GM08714 (cell line): ENCODE measurements around the gene KRT8.
"Not testable (repeated sequence)": the region's sequence is repeated elsewhere in the genome, so short reads cannot be mapped to it uniquely, and the experiment has no call there.

ENCODE experiments used
- H3K4me3 ChIP-seq: fragments of 200-500 bp; sonication (Bioruptor generic); 2 replicates; pipeline ENCODE4 v1.5.1; 2014; ENCODE audit warnings: mild to moderate bottlenecking, low read length, inconsistent platforms
- ZNF274 ChIP-seq: IDR thresholded peaks from 2 replicates; pipeline ENCODE4 v1.6.1; 2012; ENCODE audit warnings: mild to moderate bottlenecking, low read depth, low read length

The KRT8 gene

DNA sequence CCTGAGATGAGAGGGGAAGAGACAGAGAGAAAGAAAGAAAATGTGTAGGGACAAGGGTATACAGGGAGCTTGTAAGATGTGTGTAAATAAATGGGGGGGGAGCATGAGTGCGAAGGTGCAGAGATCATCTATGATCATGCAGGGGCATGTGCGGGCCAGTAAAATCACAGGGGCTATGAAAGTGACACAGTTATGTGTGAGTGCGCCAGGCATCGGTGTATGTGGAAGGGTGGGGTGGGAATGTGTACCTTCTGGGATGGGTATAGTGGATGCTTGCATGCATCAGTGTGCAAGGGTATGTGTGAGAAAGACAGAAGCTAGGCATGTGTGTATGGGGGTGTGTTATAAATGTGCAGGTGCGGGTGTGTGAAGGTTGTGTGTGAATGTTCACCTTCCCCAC lies 37.7 kb downstream of the KRT8 start:
- H3K4me3 ChIP-seq = no peak overlapping the region
- no peak for TF ChIP-seq ZNF274

DNA sequence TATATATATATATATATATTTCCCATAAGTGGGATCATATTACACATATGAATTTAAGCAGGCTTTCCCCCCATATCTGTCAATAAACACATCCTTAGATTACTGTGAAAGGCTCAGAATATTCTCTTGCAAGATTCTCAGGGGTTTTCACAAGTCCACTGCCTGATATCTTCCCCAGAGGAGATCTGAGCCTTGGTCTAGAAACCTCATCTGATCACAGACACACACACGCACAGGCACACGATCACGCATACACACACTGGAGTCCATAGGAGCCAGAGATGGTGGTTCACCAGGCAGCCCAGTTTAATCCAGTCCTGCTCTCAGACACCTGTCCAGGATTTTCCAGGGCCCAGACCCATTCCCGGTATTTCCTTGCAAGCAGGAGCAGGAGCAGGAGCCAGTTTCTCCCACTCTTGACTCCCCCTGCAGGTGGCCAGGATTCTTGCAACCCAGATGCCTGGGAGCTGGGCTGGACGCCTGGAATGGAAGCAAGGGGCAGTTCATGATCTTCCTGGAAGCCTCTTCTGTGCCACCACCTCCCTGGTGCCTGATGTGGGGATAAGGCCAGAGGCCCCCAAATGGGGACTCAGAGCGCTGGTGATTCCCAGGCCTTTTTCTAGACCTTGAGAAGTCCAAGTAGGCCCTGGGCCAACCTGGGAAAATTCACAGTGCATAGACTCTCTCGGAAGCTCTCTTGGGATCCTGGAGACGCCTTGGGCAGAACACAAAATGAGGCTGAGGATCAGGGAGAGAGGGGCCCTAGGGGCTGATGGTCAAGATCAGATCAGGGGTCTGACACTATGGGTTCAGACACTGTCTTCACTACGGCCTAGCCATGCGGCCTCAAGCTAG lies 39.6 kb downstream of the KRT8 start:
- TF ChIP-seq ZNF274 = no peak

DNA sequence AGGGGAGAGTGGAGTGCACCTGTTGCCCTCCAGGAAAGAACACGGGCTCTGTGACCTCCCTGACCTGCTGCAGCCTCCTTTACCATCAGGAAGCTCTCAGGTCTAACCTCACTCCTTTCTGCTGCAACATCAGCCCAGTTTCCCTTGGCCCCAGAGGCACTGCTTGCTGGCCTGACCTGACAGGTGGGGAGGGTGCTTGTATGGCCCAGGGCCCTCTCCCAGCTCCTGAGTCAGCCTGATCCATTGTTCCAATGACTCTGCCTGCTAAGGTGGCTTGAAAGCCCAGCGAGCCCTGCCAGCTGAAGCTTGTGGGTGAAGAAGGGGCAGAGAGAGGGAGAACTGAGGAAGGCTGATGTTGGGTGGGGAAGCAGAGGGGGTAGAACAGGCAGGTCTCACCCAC lies 42.9 kb downstream of the KRT8 start:
- H3K4me3 ChIP-seq = no peak overlapping the region
- TF ChIP-seq ZNF274 = no peak

More for the DNA sequence above, 39.6 kb downstream of the KRT8 start:
- no peak overlapping the region for H3K4me3 ChIP-seq

DNA sequence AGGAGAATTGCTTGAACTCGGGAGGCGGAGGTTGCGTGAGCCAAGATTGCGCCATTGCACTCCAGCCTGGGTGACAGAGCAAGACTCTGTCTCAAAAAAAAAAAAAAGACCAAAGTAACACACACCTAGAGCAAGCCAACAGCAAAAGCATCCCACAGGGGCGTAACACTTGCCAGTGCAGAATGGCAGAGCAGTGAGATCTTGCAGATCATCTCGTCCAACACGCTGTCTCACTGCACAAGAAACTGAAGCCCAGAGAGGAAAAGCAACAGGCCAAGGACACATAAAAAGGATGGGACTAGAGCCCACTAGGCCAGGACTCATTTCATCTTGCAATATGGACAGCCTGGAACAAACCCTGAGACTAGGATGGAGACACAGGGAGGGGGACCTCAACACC lies 43.4 kb downstream of the KRT8 start:
- TF ChIP-seq ZNF274 = no peak
- H3K4me3 ChIP-seq = no peak overlapping the region

DNA sequence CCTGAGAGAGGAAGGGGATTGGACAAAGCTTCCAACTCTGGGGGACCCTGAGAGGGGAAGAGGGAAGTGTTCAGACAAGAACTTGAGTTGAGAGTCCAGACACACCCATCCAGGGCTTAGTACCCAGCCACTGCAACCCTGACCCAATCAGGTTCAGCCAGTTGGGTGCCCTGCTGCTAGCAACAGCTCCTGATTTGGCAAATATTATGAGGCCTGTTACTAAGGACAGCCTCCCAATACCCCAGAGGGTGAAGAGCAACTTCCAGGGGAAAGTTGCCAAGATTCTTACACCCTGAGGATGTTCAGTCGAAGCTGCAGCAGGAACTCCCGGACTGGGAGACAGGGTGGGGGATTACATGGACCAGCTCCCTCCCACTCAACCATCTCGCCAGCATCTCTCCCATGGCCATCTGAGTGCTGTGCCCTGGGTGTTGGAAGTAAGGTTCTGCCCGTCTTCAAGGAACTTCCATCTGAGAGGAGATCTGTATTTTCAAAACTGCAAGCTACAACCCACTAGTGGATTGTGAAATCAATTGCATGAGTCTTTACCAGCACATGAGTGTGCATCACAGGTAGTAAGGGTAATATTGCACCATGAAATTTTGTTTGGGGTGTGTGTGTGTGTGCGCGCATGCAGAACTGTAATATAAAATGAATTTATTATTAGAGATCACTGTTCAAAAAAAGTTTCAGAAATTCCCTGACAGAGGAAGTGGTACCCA lies 44.6 kb downstream of the KRT8 start:
- TF ChIP-seq ZNF274 = no peak
- no peak overlapping the region for H3K4me3 ChIP-seq

DNA sequence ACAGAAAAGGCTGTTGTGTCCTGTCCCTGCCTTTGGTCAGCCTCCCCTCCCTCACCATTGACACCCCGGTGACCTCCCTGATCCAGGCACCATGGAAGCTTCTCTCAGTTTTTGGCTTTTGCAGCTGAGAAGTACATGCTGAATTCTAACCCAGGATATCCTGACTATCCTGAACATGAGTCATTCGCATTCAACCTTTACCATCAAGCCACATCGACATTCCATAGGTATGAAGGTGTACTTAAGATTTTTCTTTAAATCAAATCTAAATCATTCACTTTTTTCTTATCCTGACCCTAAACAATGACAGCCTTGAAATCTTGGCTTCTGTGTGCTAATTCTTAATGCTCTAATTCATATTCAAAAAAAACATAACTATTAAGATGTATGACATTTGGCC lies 47.4 kb downstream of the KRT8 start:
- no peak for TF ChIP-seq ZNF274
- H3K4me3 ChIP-seq = no peak overlapping the region

DNA sequence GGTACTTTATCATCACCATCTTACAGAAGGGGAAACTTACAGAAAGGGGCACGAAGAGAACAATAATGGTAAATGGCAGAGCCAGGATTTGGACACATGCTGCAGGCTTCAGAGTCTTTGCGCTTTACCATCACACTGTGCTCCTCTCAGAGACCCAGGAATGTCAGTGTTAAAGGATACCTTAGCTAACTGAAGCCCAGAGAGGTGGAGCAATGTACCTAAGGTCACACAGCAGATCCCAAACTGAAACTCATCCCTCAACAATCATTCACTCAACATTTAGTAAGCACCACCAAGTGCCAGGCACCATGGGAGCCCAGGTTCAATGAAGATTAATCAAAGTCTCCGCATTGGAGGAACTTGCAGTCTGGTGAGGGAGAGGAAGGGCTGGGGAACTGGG lies 48.1 kb downstream of the KRT8 start:
- TF ChIP-seq ZNF274 = no peak
- no peak overlapping the region for H3K4me3 ChIP-seq

DNA sequence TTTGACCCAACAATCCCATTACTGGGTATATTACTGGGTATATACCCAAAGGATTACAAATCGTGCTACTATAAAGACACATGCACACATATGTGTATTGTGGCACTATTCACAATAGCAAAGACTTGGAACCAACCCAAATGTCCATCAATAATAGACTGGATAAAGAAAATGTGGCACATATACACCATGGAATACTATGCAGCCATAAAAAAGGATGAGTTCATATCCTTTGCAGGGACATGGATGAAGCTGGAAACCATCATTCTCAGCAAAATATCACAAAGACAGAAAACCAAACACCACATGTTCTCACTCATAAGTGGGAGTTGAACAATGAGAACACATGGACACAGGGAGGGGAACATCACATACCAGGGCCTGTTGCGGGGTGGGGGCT lies 48.8 kb downstream of the KRT8 start:
- H3K4me3 ChIP-seq = not testable (repeated sequence)

DNA sequence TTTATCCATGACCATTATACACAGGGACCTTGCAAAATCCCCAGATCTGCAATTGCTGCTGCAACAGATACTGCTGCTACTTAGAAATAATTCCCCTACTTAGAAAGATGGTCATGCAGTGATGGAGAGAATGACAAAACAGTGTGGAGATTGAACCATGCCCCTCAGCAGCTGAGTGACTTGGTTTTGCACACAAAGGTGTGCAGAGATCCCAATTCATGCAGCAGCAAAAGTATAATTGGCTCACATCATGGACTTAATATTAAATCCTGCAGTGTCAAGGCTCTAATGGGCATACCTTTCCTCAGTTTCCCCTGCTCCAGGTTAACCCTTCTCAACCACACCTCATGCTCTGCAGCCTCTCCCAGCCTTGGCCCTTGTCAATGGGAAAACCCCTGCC lies 53.1 kb downstream of the KRT8 start:
- H3K4me3 ChIP-seq = no peak overlapping the region
- TF ChIP-seq ZNF274 = no peak

DNA sequence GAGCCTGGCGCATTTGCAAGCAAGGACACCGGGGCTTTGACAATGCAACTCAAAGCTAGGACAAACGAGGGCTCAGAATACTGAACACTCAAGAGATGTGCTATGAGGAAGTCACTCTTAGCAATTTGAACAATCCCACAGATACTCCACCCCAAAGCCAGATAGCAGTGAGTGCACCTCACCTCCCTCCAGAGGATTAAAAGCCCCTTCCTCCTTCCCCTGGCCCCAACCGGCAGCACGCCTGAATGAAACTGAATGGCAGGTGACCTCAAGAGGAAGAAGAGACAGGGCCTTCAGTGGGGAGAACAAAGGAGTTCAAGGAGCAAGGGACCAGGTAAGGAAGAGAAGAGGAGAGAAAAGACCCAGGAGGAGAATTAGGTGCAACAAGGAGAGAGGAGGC lies 54.2 kb downstream of the KRT8 start:
- TF ChIP-seq ZNF274 = no peak
- no peak overlapping the region for H3K4me3 ChIP-seq

DNA sequence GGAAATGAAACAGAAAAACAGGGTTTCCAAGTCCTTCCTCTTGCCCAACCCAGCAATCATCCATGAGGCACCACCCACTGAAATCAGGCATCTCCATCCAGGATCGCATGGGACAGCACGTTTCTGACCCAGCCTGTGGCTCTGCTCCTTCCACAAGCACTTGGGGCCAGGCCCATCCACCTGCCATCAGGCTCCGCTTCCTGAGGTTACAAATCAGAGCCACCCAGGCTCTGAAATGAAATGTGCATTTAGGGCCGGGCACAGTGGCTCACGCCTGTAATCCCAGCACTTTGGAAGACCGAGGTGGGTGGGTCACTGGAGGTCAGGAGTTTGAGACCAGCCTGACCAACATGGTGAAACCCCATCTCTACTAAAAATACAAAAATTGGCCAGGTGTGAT lies 55.4 kb downstream of the KRT8 start:
- no peak overlapping the region for H3K4me3 ChIP-seq
- TF ChIP-seq ZNF274 = no peak

DNA sequence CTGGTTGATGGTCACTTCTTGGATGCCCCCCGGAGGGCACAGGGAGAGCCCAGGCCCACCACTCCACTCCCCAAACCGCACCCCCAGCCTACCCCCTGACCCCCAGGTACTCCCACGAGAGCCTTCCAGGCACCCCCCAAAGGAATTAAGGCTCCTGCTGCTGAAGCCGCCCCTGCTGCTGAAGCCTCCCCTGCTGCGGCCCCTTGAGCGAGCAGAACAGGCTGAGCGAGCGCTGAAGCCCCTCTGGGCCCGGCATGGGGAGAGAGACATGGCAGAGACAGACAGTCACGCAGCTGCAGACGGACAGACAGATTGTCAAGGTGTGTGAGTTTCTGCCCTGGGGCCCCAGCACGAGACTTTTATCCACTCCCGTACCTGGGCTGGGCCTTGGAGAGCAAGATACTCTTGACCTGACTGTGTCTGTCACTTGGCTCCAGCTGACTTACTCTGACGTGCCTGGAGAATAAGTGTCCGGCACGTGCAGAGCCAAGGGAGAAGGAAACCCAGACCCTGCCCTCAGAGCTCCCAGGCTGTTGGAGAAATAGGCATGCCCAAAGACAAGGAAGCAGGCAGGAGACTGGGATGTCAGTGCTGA lies 56.1 kb downstream of the KRT8 start, which contains the start of gene KRT78:
Gene KRT78, minus strand, starts transcription at position 334 of the 595 bp plus-strand sequence. Its CDS starts 64 bp downstream, at position 270.
- no peak for TF ChIP-seq ZNF274
- no peak within 1 kb of the TSS for H3K4me3 ChIP-seq

DNA sequence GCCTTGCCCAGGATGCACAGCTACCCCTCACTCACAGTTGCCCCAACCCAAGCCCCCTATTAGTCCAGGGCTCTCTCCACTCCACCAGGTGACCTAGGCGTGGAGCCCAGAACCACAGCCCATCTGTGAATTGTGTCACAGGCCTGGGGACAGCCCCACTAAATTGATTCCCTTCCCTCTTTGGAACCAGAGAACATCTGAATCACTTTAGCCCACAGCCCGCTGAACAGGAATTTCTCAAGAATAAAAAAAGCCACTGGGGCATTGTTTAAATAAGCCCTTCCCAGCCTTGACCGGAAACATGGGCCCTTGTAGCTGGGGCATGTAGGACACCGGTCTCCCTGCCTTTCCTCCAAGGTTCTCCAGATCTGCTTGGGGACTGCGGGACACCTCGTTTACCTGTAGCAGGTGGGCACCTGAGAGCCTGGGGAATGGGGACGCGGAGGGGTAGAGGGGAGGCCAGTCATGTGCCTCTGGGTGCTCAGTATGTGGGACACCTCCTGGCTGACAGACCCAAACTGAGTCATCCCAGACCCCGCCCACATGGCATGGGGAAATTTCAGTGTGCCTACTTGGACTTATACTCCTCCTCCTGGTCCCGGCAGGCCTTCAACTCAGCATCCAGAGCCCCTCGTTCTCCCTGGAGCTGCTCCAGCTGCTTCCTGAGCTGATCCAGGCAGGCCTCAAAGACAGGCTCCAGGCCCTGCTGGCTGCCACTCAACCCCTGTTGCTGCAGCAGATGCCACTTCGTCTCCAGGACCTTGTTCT lies 57.4 kb downstream of the KRT8 start:
- no peak overlapping the region for H3K4me3 ChIP-seq
- TF ChIP-seq ZNF274 = no peak
